HUES6 (cell line): ENCODE data around the gene PCED1B.

Experiments used
- H3K27ac ChIP-seq: 2 replicates; pipeline ENCODE4 v1.7.0; 2013; ENCODE audit warnings: low read depth, mild to moderate bottlenecking, low read length, inconsistent platforms
- H3K27me3 ChIP-seq: 2 replicates; pipeline ENCODE4 v1.6.1; 2013; ENCODE audit warnings: low read length; ENCODE audit not compliant: control insufficient read depth, insufficient read depth
- H3K36me3 ChIP-seq: 2 replicates; pipeline ENCODE4 v1.6.1; 2013; ENCODE audit warnings: low read length; ENCODE audit not compliant: control insufficient read depth, insufficient read depth
- H3K4me1 ChIP-seq: 2 replicates; pipeline ENCODE4 v1.6.1; 2013; ENCODE audit warnings: low read length; ENCODE audit not compliant: control insufficient read depth, insufficient read depth
- H3K4me3 ChIP-seq: 2 replicates; pipeline ENCODE4 v1.5.1; 2013; ENCODE audit warnings: low read depth, low read length
- H3K9ac ChIP-seq: one replicate; pipeline ENCODE4 v1.6.1; 2013; ENCODE audit warnings: mild to moderate bottlenecking, low read length
- H3K9me3 ChIP-seq: 2 replicates; pipeline ENCODE4 v1.6.1; 2013; ENCODE audit warnings: low read depth, low read length; ENCODE audit not compliant: control insufficient read depth, insufficient read depth

PCED1B gene

GRCh38 chr12:47094804-47095203, 15.4 kb downstream of the PCED1B start:
- H3K9ac ChIP-seq, result no peak overlapping the region
- 0 out of 2 replicates have a peak, but pooled peaks cover 2% of the 10 kb centered on the region for H3K9me3 ChIP-seq
- no peaks in the 10 kb centered on the region for H3K27me3 ChIP-seq
- H3K36me3 ChIP-seq, result no peaks in the 10 kb centered on the region
- no peak overlapping the region for H3K4me3 ChIP-seq
- H3K27ac ChIP-seq, result no peak overlapping the region
- H3K4me1 ChIP-seq, result no peaks in the 10 kb centered on the region

GRCh38 chr12:47095446-47096236, 16.2 kb downstream of the PCED1B start:
- no peak overlapping the region for H3K4me3 ChIP-seq
- 0 out of 2 replicates have a peak, but pooled peaks cover 2% of the 10 kb centered on the region for H3K9me3 ChIP-seq
- H3K9ac ChIP-seq, result no peak overlapping the region
- H3K27ac ChIP-seq, result no peak overlapping the region
- H3K36me3 ChIP-seq, result no peaks in the 10 kb centered on the region
- H3K27me3 ChIP-seq, result no peaks in the 10 kb centered on the region
- no peaks in the 10 kb centered on the region for H3K4me1 ChIP-seq

- H3K4me1 ChIP-seq, result no peaks in the 10 kb centered on the region
- H3K27ac ChIP-seq, result no peak overlapping the region
- H3K9me3 ChIP-seq, result no peaks in the 10 kb centered on the region
- H3K27me3 ChIP-seq, result no peaks in the 10 kb centered on the region
- H3K36me3 ChIP-seq, result no peaks in the 10 kb centered on the region
- no peak overlapping the region for H3K4me3 ChIP-seq
- no peak overlapping the region for H3K9ac ChIP-seq
These were observed 18.0 kb downstream of the PCED1B start for GRCh38 chr12:47097276-47097896.

- H3K9me3 ChIP-seq, result no peaks in the 10 kb centered on the region
- no peaks in the 10 kb centered on the region for H3K36me3 ChIP-seq
- H3K27ac ChIP-seq, result no peak overlapping the region
- no peak overlapping the region for H3K4me3 ChIP-seq
- H3K4me1 ChIP-seq, result no peaks in the 10 kb centered on the region
- H3K9ac ChIP-seq, result no peak overlapping the region
- H3K27me3 ChIP-seq, result no peaks in the 10 kb centered on the region
These were observed 18.7 kb downstream of the PCED1B start for GRCh38 chr12:47098099-47098498.

DNA sequence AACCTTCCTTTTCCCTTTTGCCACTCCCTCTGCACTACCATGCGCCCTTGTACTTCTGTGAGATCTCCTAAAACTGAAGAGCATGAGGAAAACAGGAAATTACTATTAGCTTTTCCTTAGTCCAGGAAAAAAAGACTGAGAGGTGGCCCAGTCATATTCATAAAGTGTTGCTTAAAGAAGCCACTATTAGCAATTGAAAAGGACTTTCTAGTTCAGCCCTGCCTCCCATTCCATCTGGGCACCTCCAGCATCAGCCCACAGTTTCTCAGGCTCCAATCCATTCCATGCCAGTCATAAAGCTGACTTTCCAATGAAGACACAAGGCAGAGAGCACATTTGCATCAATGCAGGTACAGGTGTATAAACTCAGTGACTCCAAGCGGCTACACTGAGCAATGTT, 20.2 kb downstream of the PCED1B start:
- H3K4me1 ChIP-seq, result no peaks in the 10 kb centered on the region
- H3K9me3 ChIP-seq, result no peaks in the 10 kb centered on the region

DNA sequence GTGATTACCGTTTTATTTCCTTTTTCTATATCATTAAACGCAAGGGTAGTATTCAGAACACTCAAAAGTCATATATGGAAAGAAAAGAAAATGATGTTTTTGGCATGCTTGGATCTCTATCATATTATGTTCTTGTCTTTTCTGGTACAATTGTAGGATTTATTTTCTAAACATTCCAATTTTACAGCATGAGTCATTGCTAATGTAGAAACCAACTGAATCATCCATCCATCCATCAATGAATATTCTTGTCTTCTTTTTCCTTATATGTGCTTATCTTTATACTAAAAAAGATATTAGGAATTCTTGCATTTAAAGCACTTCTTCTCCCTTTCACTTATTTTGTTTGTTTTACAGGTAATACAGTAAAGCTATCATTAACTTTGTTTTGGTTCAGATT, 20.7 kb downstream of the PCED1B start:
- Histone ChIP-seq H3K9ac (no peak overlapping the region), H3K4me3 (no peak overlapping the region), H3K4me1 (no peaks in the 10 kb centered on the region), H3K36me3 (no peaks in the 10 kb centered on the region), H3K9me3 (no peaks in the 10 kb centered on the region), H3K27me3 (no peaks in the 10 kb centered on the region), H3K27ac (no peak overlapping the region)

More for the DNA sequence above, 20.2 kb downstream of the PCED1B start:
- Histone ChIP-seq H3K4me3 (no peak overlapping the region), H3K36me3 (no peaks in the 10 kb centered on the region), H3K9ac (no peak overlapping the region), H3K27me3 (no peaks in the 10 kb centered on the region), H3K27ac (no peak overlapping the region)

- Histone ChIP-seq H3K27me3 (no peaks in the 10 kb centered on the region), H3K36me3 (no peaks in the 10 kb centered on the region), H3K4me3 (no peak overlapping the region), H3K9ac (no peak overlapping the region), H3K27ac (no peak overlapping the region), H3K4me1 (no peaks in the 10 kb centered on the region), H3K9me3 (no peaks in the 10 kb centered on the region)
These were observed 23.0 kb downstream of the PCED1B start for GRCh38 chr12:47102406-47102805.

DNA sequence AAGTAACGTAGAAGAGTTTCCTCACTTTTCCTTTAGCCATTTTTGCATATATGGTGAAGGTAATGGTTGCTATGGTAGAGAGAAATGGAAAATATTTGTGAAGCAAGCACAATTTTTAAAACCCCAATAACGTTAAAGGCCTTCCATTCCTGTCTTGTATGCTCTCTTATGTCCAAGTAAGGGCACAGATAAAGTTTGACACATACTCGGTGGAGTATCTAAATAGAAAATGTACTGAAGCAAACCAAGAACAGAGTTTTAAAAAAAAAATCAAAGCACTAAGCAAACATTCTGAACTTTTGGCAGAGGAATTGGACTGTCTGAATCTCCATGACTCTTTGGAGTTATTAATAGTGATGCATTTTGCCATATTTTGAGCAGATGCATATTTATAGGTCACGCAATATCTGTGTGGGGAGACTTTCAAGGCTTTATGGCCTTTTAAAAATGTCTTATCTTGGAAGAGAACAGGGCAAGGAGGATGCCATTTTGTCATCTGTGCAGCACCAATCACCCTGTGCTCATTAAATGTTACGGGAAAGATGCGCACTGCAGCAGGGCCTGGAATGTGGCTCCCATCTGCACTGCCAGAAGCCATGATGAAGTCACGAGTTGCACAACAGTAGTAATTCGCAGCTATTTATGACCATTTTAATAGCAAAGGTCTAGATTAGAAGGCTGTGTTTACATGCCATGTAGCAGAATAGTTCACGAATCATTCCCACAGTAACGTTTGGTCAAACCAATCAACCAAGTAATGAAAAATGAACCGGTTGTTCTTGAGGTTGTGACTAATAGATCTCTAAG, 23.6 kb downstream of the PCED1B start:
- Histone ChIP-seq H3K36me3 (no peaks in the 10 kb centered on the region), H3K4me3 (no peak overlapping the region), H3K9me3 (no peaks in the 10 kb centered on the region), H3K4me1 (no peaks in the 10 kb centered on the region), H3K27ac (no peak overlapping the region), H3K27me3 (no peaks in the 10 kb centered on the region), H3K9ac (no peak overlapping the region)

- H3K36me3 ChIP-seq, result no peaks in the 10 kb centered on the region
- no peak overlapping the region for H3K9ac ChIP-seq
- H3K4me1 ChIP-seq, result no peaks in the 10 kb centered on the region
- no peaks in the 10 kb centered on the region for H3K9me3 ChIP-seq
- H3K4me3 ChIP-seq, result no peak overlapping the region
- no peaks in the 10 kb centered on the region for H3K27me3 ChIP-seq
- no peak overlapping the region for H3K27ac ChIP-seq
These were observed 26.7 kb downstream of the PCED1B start for GRCh38 chr12:47105914-47106674.

DNA sequence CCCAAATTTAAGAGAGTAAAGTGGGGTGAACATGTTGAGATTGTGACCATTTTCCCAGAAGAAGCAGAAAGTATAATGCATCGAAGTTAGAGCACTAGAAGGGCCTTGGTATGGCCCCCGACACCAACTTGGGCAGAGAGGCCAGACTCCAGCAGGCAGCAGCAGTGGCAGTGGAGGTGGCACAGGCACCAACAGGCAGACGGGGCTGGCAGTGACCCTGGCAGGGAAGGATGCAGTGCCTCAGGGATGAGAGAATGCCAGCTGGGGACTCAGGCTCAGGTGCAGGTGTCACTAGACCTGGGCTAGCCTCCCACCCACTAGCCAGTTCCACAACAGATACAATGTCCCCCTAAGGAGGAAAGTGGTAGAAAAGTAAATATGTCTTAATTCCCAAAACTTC, 28.0 kb downstream of the PCED1B start:
- no peaks in the 10 kb centered on the region for H3K36me3 ChIP-seq
- no peak overlapping the region for H3K27ac ChIP-seq
- no peak overlapping the region for H3K9ac ChIP-seq
- H3K4me3 ChIP-seq, result no peak overlapping the region
- no peaks in the 10 kb centered on the region for H3K27me3 ChIP-seq
- H3K4me1 ChIP-seq, result no peaks in the 10 kb centered on the region
- H3K9me3 ChIP-seq, result no peaks in the 10 kb centered on the region
